SK-N-MC (cell line): ENCODE results near the gene CDC42.
A peak's percentile ranks its signal among the peaks of the same experiment; 100 is the strongest.

ENCODE experiments used
- DNase-seq: peaks from one replicate; pipeline ENCODE4 v3.0.0-alpha.2; 2011; ENCODE audit warnings: low read depth, low spot score
- H3K27ac ChIP-seq: fragments of 200-600 bp; sonication (generic); 2 replicates; pipeline ENCODE4 v1.5.1; 2016; ENCODE audit warnings: mixed run types
- H3K36me3 ChIP-seq: fragments of 200-600 bp; sonication (generic); 2 replicates; pipeline ENCODE4 v1.6.1; 2017; ENCODE audit warnings: antibody characterized with exemption, low read length, mixed read lengths; ENCODE audit not compliant: insufficient read depth
- H3K4me3 ChIP-seq: fragments of 200-600 bp; sonication (generic); 2 replicates; pipeline ENCODE4 v1.5.1; 2016
- H3K9ac ChIP-seq: fragments of 200-600 bp; sonication (generic); 2 replicates; pipeline ENCODE4 v1.8.0; 2017; ENCODE audit warnings: mixed run types, mixed read lengths; ENCODE audit not compliant: insufficient read length
- H3K9me3 ChIP-seq: fragments of 200-600 bp; sonication (generic); 2 replicates; pipeline ENCODE4 v1.6.1; 2017; ENCODE audit warnings: low read depth, mild to moderate bottlenecking, antibody characterized with exemption, low read length, moderate library complexity, mixed read lengths
- EZH2 ChIP-seq: fragments of 200-600 bp; sonication (generic); IDR thresholded peaks from one replicate; pipeline ENCODE4 v1.6.1; 2017; ENCODE audit warnings: antibody characterized with exemption
- FOXP2 ChIP-seq: optimal IDR thresholded peaks from 2 replicates; pipeline ENCODE3; 2011; ENCODE audit warnings: mild to moderate bottlenecking, moderate library complexity; ENCODE audit not compliant: insufficient read depth; ENCODE audit errors: extremely low read length, control extremely low read depth
- POLR2AphosphoS5 ChIP-seq: IDR thresholded peaks from 2 replicates; pipeline ENCODE4 v1.6.1; 2012; ENCODE audit warnings: mild to moderate bottlenecking, low read depth, low read length, borderline replicate concordance

CDC42 gene

DNA sequence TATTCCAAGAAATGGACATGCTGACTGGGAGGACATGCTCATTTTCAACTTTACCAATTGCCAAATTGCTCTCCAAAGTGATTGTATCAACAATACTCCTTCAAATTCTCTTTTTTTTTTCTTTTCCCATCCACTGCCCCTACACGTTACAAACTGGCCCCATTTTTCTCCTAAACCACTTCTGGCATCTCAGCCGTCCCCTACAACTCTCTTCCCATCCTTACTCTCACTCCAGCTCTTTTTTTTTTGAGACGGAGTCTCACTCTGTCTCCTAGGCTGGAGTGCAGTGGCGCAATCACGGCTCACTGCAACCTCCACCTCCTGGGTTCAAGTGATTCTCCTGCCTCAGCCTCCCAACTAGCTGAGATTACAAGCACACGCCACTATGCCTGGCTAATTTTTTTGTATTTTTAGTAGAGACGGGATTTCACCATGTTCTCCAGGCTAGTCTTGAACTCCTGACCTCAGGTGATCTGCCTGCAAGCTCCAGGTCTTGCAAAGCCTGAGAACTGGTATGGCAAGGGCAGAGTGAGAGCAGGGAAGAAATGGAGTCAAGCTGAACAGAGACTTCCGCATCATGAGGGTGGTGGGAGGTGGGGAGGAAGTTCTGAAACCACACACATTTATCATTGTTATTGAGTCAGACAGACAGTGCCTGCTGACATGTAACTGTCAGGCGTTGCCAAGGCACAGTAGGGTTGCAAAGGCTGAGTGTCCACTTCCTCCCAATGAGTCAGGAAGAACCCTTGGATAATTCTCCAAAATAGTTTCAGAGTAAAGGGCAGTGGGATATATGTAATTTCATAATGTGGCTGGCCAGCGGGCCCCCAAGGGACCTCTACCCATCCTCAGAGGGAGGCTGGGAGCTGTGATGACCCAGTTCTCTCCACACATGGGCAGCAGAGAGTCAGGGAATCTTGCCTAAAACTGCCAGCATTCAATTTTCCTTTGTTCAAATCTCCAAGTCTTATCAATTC, 33.6 kb upstream of the CDC42 start:
- H3K9ac ChIP-seq = no peak overlapping the region
- no peak for DNase-seq
- H3K4me3 ChIP-seq = no peak overlapping the region
- H3K27ac ChIP-seq = no peak overlapping the region
- no peaks in the 10 kb centered on the region for H3K9me3 ChIP-seq
- no peak for TF ChIP-seq FOXP2
- TF ChIP-seq EZH2 = no peak
- no peak for TF ChIP-seq POLR2AphosphoS5
- no peaks in the 10 kb centered on the region for H3K36me3 ChIP-seq

DNA sequence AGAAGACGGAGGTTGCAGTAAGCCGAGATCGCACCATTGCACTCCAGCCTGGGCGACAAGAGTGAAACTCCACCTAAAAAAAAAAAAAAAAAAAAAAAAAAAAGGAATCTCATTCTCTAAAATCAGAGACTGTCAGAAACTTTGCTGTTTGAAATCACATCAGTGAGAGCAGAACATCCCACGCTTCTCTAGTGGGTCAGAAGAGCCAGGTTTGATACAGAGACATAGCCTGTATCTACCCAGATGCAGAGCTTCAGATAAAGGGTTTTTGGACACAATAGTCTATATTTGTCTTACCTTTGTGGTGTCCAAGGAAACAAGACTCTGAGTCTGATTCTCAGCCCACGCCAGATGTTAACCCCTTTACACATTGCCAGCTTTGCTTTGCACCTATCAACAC, 31.4 kb upstream of the CDC42 start:
- Histone ChIP-seq H3K36me3 (no peaks in the 10 kb centered on the region), H3K27ac (no peak overlapping the region), H3K9me3 (no peaks in the 10 kb centered on the region), H3K9ac (no peak overlapping the region), H3K4me3 (no peak overlapping the region)
- no peak for DNase-seq
- no peak for TF ChIP-seq EZH2
- TF ChIP-seq POLR2AphosphoS5 = no peak
- TF ChIP-seq FOXP2 = no peak

DNA sequence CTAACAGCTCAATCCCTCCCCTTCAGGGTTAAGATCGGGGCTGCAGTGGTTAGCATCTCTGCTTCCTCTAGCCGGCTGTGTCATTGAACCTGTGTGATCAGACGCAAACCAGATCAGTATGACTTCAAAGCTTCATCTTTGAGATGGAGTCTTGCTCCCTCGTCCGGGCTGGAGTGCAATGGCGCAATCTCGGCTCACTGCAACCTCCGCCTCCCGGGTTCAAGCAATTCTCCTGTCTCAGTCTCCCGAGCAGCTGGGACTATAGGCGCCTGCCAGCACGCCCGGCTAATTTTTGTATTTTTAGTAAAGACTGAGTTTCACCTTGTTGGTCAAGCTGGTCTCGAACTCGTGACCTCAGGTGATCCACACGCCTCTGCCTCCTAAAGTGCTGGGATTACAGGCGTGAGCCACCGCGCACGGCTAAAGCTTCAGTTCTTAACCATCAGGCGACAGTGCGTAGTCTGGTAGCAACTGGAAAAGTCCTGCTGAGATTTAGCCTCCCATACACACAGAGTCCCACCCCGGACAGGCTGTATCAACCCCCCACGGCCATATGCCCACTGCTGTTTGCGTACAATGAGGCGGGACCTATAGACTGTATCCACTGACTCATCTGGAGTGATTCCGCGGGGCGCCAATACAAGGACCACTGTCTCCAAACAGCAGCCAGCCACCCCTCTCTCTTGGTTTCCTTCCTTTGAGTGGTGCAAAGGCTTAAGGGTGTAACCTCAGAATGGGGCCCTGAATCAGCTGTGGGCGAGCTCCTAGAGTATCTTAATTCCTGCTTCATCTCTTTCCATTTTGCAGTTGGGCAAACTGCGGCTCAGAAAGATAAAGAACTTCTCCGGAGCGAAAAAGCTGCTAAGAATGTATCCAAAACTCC, 27.8 kb upstream of the CDC42 start:
- peak; percentile 69 for DNase-seq
- H3K9me3 ChIP-seq = no peaks in the 10 kb centered on the region

DNA sequence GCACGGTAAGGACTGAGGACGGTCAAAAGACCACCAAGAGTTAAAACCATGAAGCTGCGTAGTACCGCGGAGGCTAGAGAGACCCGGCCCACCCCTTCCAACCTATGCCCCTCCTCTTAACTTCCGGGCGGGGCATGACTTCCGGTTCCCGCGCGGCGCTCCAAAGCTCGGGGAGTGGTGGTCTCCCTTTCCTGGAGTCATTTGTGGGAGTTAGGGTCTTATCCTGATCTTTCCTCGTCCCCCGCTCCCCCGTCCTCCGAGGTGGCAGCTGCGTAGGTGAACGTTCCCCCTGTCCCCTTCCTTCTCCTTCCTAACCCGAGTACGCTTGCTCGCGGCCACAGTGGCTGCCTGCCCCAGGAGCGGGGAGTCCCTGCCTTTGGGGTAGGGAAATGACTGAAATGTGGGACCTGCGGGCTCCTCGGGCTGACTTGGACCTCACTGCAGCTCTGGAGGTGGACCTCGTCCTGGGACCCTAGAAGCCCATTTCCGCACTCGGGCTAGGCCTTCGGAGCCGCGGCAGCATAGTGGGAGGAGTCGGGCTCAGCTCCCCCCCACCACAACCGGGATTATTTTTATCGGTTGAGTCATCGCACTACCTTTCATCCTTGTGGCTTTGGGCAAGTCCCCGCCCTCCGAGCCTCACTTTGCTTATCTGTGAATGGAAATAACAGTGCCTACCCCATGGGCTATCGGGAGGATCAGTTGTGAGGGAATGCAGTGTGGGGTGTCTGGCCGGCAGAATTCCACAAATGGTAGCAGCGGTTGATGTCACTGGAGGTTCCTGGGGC, 26.9 kb upstream of the CDC42 start:
- no peak for DNase-seq
- H3K36me3 ChIP-seq = no peaks in the 10 kb centered on the region
- peak overlapping the region; percentile 86 for H3K4me3 ChIP-seq
- peak overlapping the region; percentile 93 for H3K27ac ChIP-seq
- peak overlapping the region; percentile 97 for H3K9ac ChIP-seq
- no peaks in the 10 kb centered on the region for H3K9me3 ChIP-seq
- TF ChIP-seq EZH2 (no peak), FOXP2 (no peak), POLR2AphosphoS5 (peak; percentile 94)

More for the DNA sequence above, 27.8 kb upstream of the CDC42 start:
- Histone ChIP-seq H3K9ac (peak overlapping the region; percentile 97), H3K27ac (peak overlapping the region; percentile 93), H3K36me3 (no peaks in the 10 kb centered on the region), H3K4me3 (peak overlapping the region; percentile 86)
- TF ChIP-seq EZH2 = no peak
- TF ChIP-seq POLR2AphosphoS5 = no peak
- no peak for TF ChIP-seq FOXP2

DNA sequence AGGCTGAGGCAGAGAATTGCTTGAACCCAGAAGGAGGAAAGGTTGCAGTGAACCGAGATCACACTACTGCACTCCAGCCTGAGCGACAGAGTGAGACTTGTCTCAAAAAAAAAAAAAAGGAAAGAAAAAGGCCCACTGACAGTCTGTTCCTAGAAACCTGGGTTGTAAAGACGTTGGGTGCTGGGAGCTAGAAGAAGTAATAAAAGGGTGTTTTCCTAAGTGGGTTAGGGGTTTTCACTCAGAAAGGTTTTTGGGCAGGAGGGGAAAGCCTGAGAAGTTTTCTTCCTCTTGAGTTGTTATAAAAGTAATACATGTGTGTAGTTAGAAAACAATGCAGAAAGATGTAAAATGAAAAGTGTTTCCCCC, 25.6 kb upstream of the CDC42 start:
- H3K4me3 ChIP-seq = no peak overlapping the region
- H3K9ac ChIP-seq = no peak overlapping the region
- H3K9me3 ChIP-seq = no peaks in the 10 kb centered on the region
- DNase-seq = no peak
- H3K27ac ChIP-seq = no peak overlapping the region
- no peaks in the 10 kb centered on the region for H3K36me3 ChIP-seq
- TF ChIP-seq POLR2AphosphoS5 (no peak), EZH2 (no peak), FOXP2 (no peak)

DNA sequence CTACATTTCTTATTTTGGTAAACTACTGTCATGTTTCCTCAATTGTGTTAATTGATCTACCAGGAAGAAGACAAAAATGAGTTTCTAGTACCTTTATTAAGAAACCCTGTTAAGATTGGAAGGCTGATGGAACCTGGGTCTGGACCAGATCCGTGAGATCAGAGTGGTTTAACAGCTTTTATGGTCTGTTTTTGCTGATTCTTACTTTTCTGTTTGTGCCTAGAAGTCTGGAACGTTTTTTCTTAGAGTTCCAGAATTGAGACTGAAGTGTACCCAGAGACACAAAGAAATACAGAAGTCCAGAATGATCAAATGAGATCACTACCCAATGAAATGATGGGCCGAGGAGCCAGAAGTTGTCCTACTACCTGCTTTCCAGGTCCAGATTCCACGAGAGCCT, 22.5 kb upstream of the CDC42 start:
- Histone ChIP-seq H3K9ac (no peak overlapping the region), H3K4me3 (no peak overlapping the region), H3K9me3 (no peaks in the 10 kb centered on the region), H3K36me3 (no peaks in the 10 kb centered on the region), H3K27ac (no peak overlapping the region)
- DNase-seq = no peak
- TF ChIP-seq EZH2 (no peak), FOXP2 (no peak), POLR2AphosphoS5 (no peak)

DNA sequence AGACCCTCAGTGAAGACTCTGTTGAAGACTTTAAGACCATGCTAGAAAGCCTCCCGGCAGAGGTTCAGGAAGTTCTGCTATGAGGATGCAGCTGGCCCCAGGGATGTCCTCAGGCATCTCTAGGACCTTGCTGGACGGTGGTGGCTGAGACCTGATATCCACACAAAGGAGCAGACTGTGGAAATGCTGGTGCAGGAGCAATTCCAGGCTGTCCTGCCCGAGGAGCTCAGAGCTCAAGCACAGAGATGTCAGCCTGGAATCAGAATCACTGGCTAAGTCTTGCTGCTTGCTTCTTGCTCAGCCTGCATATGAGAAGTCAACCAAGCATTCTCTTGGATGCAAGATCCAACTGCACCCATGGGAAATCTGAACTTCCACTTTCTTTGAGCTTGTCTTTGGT, 22.0 kb upstream of the CDC42 start:
- TF ChIP-seq FOXP2 = no peak
- TF ChIP-seq EZH2 = no peak
- TF ChIP-seq POLR2AphosphoS5 = no peak
- no peaks in the 10 kb centered on the region for H3K9me3 ChIP-seq
- DNase-seq = no peak
- no peak overlapping the region for H3K4me3 ChIP-seq
- H3K36me3 ChIP-seq = no peaks in the 10 kb centered on the region
- no peak overlapping the region for H3K27ac ChIP-seq
- no peak overlapping the region for H3K9ac ChIP-seq
